Measurements from ENCODE around the gene MOSPD3. TPM values are rescaled to one million over a fixed set of nuclear protein-coding genes. Genes with fewer than 3 reads are reported as not detected.

The MOSPD3 gene
- total RNA-seq, 1 experiment from 2014 or later = 9.7 TPM

GRCh38 chr7:100573691-100574361 is 38.5 kb upstream of the MOSPD3 start, which contains the start of gene SAP25:
SAP25 (minus strand) TSS chr7:100573900; CDS start chr7:100573742, 158 bp downstream.
- Histone ChIP-seq H3K79me2 (ENCODE audit: low read length) (no peaks in the 10 kb centered on the region), H3K9me2 (replicated peaks; ENCODE audit: insufficient read depth, low read length) (no peaks in the 10 kb centered on the region), H3K27me3 (ENCODE audit: low read length) (no peaks in the 10 kb centered on the region), H3K4me3 (ENCODE audit: low read length) (no peak within 1 kb of the TSS), H3K27ac (ENCODE audit: low read length) (no peak within 1 kb of the TSS), H3K9ac (ENCODE audit: low read length) (no peak within 1 kb of the TSS), H3K9me3 (ENCODE audit: low read length) (no peaks in the 10 kb centered on the region), H2AFZ (ENCODE audit: low read length) (no peak within 1 kb of the TSS), H3K36me3 (ENCODE audit: insufficient read depth, low read length) (no peaks in the 10 kb centered on the region), H4K20me1 (ENCODE audit: insufficient read depth, low read depth, low read length) (no peaks in the 10 kb centered on the region), H3K4me1 (ENCODE audit: low read length) (peaks cover 18% of the 10 kb centered on the region), H3K4me2 (ENCODE audit: low read depth, low read length, poor library complexity, severe bottlenecking) (no peak within 1 kb of the TSS)
- no peak for DNase-seq

DNA sequence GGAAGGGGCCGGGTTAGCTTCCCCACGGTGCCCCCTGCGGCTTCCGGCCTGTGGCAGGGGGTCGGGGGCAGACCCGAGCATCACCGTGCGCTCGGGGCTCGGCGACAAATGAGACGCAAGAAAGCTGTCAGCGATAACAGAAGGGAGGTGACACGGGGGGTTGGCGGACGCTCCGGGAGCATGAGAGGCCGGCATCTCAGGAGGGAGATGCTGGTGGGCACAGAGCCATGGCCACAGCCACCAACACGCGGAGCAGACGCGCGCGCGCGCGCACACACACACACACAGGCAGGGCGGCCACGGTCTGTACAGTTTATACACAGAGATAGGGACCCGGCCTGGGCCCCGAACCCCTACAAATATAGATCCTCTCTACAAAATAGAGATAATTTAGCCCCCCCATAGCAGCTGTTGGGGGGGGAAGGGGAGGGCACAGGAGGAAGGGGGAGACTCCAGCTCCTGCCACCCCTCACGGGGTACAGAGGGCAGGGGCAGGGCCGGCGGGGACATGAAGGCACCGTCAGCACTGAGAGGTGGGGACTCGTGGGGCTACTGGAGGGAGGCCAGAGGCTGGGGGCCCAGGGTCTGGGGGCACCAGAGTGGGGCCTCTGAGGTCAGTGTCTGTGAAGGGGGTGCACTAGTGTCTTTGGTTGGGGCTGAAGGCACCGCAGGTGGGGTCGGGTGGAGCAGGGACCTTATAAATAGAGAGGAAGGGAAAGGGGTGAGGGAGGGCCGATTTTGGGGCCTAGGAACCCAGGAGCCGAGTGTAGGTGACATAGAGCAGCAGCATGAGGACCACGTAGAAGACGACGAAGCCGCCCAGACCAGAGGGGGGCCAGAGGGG is 37.8 kb upstream of the MOSPD3 start:
- H3K9me3 ChIP-seq (ENCODE audit: low read length) = no peaks in the 10 kb centered on the region
- H3K27ac ChIP-seq (ENCODE audit: low read length) = no peak overlapping the region
- H3K4me3 ChIP-seq (ENCODE audit: low read length) = no peak overlapping the region
- no peaks in the 10 kb centered on the region for H3K9me2 ChIP-seq (replicated peaks; ENCODE audit: insufficient read depth, low read length)
- no peaks in the 10 kb centered on the region for H3K27me3 ChIP-seq (ENCODE audit: low read length)
- H3K4me2 ChIP-seq (ENCODE audit: low read depth, low read length, poor library complexity, severe bottlenecking) = no peak overlapping the region
- no peaks in the 10 kb centered on the region for H3K79me2 ChIP-seq (ENCODE audit: low read length)
- peaks cover 16% of the 10 kb centered on the region for H3K4me1 ChIP-seq (ENCODE audit: low read length)
- no peaks in the 10 kb centered on the region for H4K20me1 ChIP-seq (ENCODE audit: insufficient read depth, low read depth, low read length)
- H2AFZ ChIP-seq (ENCODE audit: low read length) = no peak overlapping the region
- no peak for DNase-seq
- no peaks in the 10 kb centered on the region for H3K36me3 ChIP-seq (ENCODE audit: insufficient read depth, low read length)
- H3K9ac ChIP-seq (ENCODE audit: low read length) = no peak overlapping the region

GRCh38 chr7:100575206-100575631 is 37.1 kb upstream of the MOSPD3 start:
- H3K36me3 ChIP-seq (ENCODE audit: insufficient read depth, low read length) = no peaks in the 10 kb centered on the region

GRCh38 chr7:100575746-100576383 is 36.5 kb upstream of the MOSPD3 start:
- Histone ChIP-seq H3K9me3 (ENCODE audit: low read length) (no peaks in the 10 kb centered on the region), H4K20me1 (ENCODE audit: insufficient read depth, low read depth, low read length) (no peaks in the 10 kb centered on the region), H3K9me2 (replicated peaks; ENCODE audit: insufficient read depth, low read length) (no peaks in the 10 kb centered on the region), H3K36me3 (ENCODE audit: insufficient read depth, low read length) (no peaks in the 10 kb centered on the region), H3K9ac (ENCODE audit: low read length) (no peak overlapping the region), H3K79me2 (ENCODE audit: low read length) (no peaks in the 10 kb centered on the region), H2AFZ (ENCODE audit: low read length) (no peak overlapping the region), H3K27me3 (ENCODE audit: low read length) (no peaks in the 10 kb centered on the region), H3K4me2 (ENCODE audit: low read depth, low read length, poor library complexity, severe bottlenecking) (no peak overlapping the region), H3K4me1 (ENCODE audit: low read length) (peaks cover 6% of the 10 kb centered on the region), H3K27ac (ENCODE audit: low read length) (no peak overlapping the region), H3K4me3 (ENCODE audit: low read length) (no peak overlapping the region)
- no peak for DNase-seq

More at GRCh38 chr7:100575206-100575631, 37.1 kb upstream of the MOSPD3 start:
- DNase-seq = no peak
- Histone ChIP-seq H3K27ac (ENCODE audit: low read length) (no peak overlapping the region), H3K4me1 (ENCODE audit: low read length) (peaks cover 9% of the 10 kb centered on the region), H3K4me2 (ENCODE audit: low read depth, low read length, poor library complexity, severe bottlenecking) (no peak overlapping the region), H3K27me3 (ENCODE audit: low read length) (no peaks in the 10 kb centered on the region), H3K9me3 (ENCODE audit: low read length) (no peaks in the 10 kb centered on the region), H3K79me2 (ENCODE audit: low read length) (no peaks in the 10 kb centered on the region), H4K20me1 (ENCODE audit: insufficient read depth, low read depth, low read length) (no peaks in the 10 kb centered on the region), H3K9me2 (replicated peaks; ENCODE audit: insufficient read depth, low read length) (no peaks in the 10 kb centered on the region), H3K9ac (ENCODE audit: low read length) (no peak overlapping the region), H3K4me3 (ENCODE audit: low read length) (no peak overlapping the region), H2AFZ (ENCODE audit: low read length) (no peak overlapping the region)

GRCh38 chr7:100576384-100576993 is 35.9 kb upstream of the MOSPD3 start:
- H3K36me3 ChIP-seq (ENCODE audit: insufficient read depth, low read length) = no peaks in the 10 kb centered on the region
- no peaks in the 10 kb centered on the region for H3K9me2 ChIP-seq (replicated peaks; ENCODE audit: insufficient read depth, low read length)

GRCh38 chr7:100577103-100577502 is 35.2 kb upstream of the MOSPD3 start:
- no peaks in the 10 kb centered on the region for H4K20me1 ChIP-seq (ENCODE audit: insufficient read depth, low read depth, low read length)
- H3K27me3 ChIP-seq (ENCODE audit: low read length) = no peaks in the 10 kb centered on the region
- no peak overlapping the region for H3K27ac ChIP-seq (ENCODE audit: low read length)
- no peak overlapping the region for H3K9ac ChIP-seq (ENCODE audit: low read length)
- H3K4me2 ChIP-seq (ENCODE audit: low read depth, low read length, poor library complexity, severe bottlenecking) = no peak overlapping the region
- H3K4me3 ChIP-seq (ENCODE audit: low read length) = no peak overlapping the region
- no peak for DNase-seq
- H3K9me3 ChIP-seq (ENCODE audit: low read length) = no peaks in the 10 kb centered on the region
- no peaks in the 10 kb centered on the region for H3K9me2 ChIP-seq (replicated peaks; ENCODE audit: insufficient read depth, low read length)
- no peaks in the 10 kb centered on the region for H3K79me2 ChIP-seq (ENCODE audit: low read length)
- no peak overlapping the region for H2AFZ ChIP-seq (ENCODE audit: low read length)
- H3K36me3 ChIP-seq (ENCODE audit: insufficient read depth, low read length) = no peaks in the 10 kb centered on the region
- H3K4me1 ChIP-seq (ENCODE audit: low read length) = no peaks in the 10 kb centered on the region; the same call in 1 of the 2 replicates

More at GRCh38 chr7:100576384-100576993, 35.9 kb upstream of the MOSPD3 start:
- Histone ChIP-seq H3K27me3 (ENCODE audit: low read length) (no peaks in the 10 kb centered on the region), H3K79me2 (ENCODE audit: low read length) (no peaks in the 10 kb centered on the region), H3K9me3 (ENCODE audit: low read length) (no peaks in the 10 kb centered on the region), H3K4me3 (ENCODE audit: low read length) (no peak overlapping the region), H3K4me1 (ENCODE audit: low read length) (peaks cover 6% of the 10 kb centered on the region), H4K20me1 (ENCODE audit: insufficient read depth, low read depth, low read length) (no peaks in the 10 kb centered on the region), H3K9ac (ENCODE audit: low read length) (no peak overlapping the region), H3K27ac (ENCODE audit: low read length) (no peak overlapping the region), H3K4me2 (ENCODE audit: low read depth, low read length, poor library complexity, severe bottlenecking) (no peak overlapping the region), H2AFZ (ENCODE audit: low read length) (no peak overlapping the region)
- no peak for DNase-seq

GRCh38 chr7:100577507-100577906 is 34.8 kb upstream of the MOSPD3 start:
- H3K36me3 ChIP-seq (ENCODE audit: insufficient read depth, low read length) = no peaks in the 10 kb centered on the region
- no peaks in the 10 kb centered on the region for H4K20me1 ChIP-seq (ENCODE audit: insufficient read depth, low read depth, low read length)
- no peaks in the 10 kb centered on the region for H3K9me2 ChIP-seq (replicated peaks; ENCODE audit: insufficient read depth, low read length)
- H3K4me1 ChIP-seq (ENCODE audit: low read length) = no peaks in the 10 kb centered on the region
- H3K27ac ChIP-seq (ENCODE audit: low read length) = no peak overlapping the region
- H3K79me2 ChIP-seq (ENCODE audit: low read length) = no peaks in the 10 kb centered on the region; the same call in 1 of the 2 replicates
- DNase-seq = no peak
- no peak overlapping the region for H2AFZ ChIP-seq (ENCODE audit: low read length)
- no peaks in the 10 kb centered on the region for H3K9me3 ChIP-seq (ENCODE audit: low read length)
- no peaks in the 10 kb centered on the region for H3K27me3 ChIP-seq (ENCODE audit: low read length)
- H3K4me2 ChIP-seq (ENCODE audit: low read depth, low read length, poor library complexity, severe bottlenecking) = no peak overlapping the region
- no peak overlapping the region for H3K9ac ChIP-seq (ENCODE audit: low read length)
- no peak overlapping the region for H3K4me3 ChIP-seq (ENCODE audit: low read length)
